OCI-LY1 (cell line): ENCODE results near the gene FAM168A.

Experiments
- EZH2 ChIP-seq: fragments of 200-600 bp; sonication (generic), shearing (Covaris generic); IDR thresholded peaks from 2 replicates; pipeline ENCODE4 v1.8.0; 2017; ENCODE audit warnings: borderline replicate concordance, mixed run types, mild to moderate bottlenecking, antibody characterized with exemption, low read length, moderate library complexity, mixed read lengths
- TF ChIP-seq, protein P1 (sequence below): fragments of 200-600 bp; sonication (generic), shearing (Covaris generic); IDR thresholded peaks from 2 replicates; pipeline ENCODE4 v1.5.1; 2017; ENCODE audit warnings: mild to moderate bottlenecking, antibody characterized with exemption, low read length, moderate library complexity, mixed read lengths

DNA sequence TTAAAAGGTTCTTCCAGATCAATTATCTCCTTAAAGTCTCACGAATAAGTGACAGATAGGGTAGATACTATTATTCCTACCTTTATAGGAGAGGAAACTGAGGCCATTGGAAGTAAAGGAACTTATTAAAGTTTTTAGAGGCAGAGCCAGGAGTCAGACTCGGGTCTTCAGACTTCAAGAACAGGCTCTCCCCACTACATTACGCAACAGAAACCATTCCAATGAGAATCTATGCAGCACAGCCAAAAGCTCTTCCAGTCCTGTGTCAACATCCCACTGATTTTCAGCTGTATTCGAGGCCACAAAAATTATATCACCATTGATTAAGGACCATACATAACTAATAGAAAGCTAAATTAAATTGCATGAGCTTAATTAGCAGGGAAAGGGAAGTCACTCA is 144.3 kb downstream of the FAM168A start:
- TF ChIP-seq, protein P1, sequence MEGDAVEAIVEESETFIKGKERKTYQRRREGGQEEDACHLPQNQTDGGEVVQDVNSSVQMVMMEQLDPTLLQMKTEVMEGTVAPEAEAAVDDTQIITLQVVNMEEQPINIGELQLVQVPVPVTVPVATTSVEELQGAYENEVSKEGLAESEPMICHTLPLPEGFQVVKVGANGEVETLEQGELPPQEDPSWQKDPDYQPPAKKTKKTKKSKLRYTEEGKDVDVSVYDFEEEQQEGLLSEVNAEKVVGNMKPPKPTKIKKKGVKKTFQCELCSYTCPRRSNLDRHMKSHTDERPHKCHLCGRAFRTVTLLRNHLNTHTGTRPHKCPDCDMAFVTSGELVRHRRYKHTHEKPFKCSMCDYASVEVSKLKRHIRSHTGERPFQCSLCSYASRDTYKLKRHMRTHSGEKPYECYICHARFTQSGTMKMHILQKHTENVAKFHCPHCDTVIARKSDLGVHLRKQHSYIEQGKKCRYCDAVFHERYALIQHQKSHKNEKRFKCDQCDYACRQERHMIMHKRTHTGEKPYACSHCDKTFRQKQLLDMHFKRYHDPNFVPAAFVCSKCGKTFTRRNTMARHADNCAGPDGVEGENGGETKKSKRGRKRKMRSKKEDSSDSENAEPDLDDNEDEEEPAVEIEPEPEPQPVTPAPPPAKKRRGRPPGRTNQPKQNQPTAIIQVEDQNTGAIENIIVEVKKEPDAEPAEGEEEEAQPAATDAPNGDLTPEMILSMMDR = no peak
- TF ChIP-seq EZH2 = no peak
